ENCODE data around the gene STRBP. TPM values are rescaled to one million over a fixed set of nuclear protein-coding genes. Genes with fewer than 3 reads are reported as not detected.

Gene STRBP
- polyA plus RNA-seq, 1 donor: 58.2 TPM

- DNase-seq: no peak
Measured at GRCh38 chr9:123131258-123131657, 137.1 kb downstream of the STRBP start.

- no peak for DNase-seq
Measured at GRCh38 chr9:123129423-123129822, 139.0 kb downstream of the STRBP start.

GRCh38 chr9:123128591-123128990, 139.8 kb downstream of the STRBP start:
- DNase-seq: no peak

- no peak for DNase-seq
Measured at GRCh38 chr9:123127512-123128075, 140.8 kb downstream of the STRBP start.

GRCh38 chr9:123121457-123121856, 146.9 kb downstream of the STRBP start:
- peak; percentile 21 for DNase-seq

GRCh38 chr9:123120953-123121352, 147.4 kb downstream of the STRBP start:
- DNase-seq: no peak

- DNase-seq: no peak
Measured at GRCh38 chr9:123120131-123120530, 148.3 kb downstream of the STRBP start.

- no peak for DNase-seq
Measured at GRCh38 chr9:123119566-123119965, 148.8 kb downstream of the STRBP start.

- no peak for DNase-seq
Measured at GRCh38 chr9:123116036-123116435, 152.3 kb downstream of the STRBP start.

GRCh38 chr9:123115146-123115913, 153.1 kb downstream of the STRBP start:
- DNase-seq: no peak

- DNase-seq: no peak
Measured at GRCh38 chr9:123113185-123113584, 155.2 kb downstream of the STRBP start.

GRCh38 chr9:123112015-123112975, 156.1 kb downstream of the STRBP start:
- no peak for DNase-seq

GRCh38 chr9:123111427-123112014, 156.9 kb downstream of the STRBP start:
- no peak for DNase-seq

- DNase-seq: no peak
Measured at GRCh38 chr9:123109540-123110279, 158.7 kb downstream of the STRBP start.

- no peak for DNase-seq
Measured at GRCh38 chr9:123108976-123109375, 159.4 kb downstream of the STRBP start.

GRCh38 chr9:123107639-123108285, 160.6 kb downstream of the STRBP start:
- no peak for DNase-seq

GRCh38 chr9:123105490-123105889, 162.9 kb downstream of the STRBP start:
- no peak for DNase-seq

- no peak for DNase-seq
Measured at GRCh38 chr9:123104807-123105206, 163.6 kb downstream of the STRBP start.

- DNase-seq: no peak
Measured at GRCh38 chr9:123102375-123103113, 165.8 kb downstream of the STRBP start.

GRCh38 chr9:123099548-123099947, 168.8 kb downstream of the STRBP start:
- no peak for DNase-seq
